ENCODE measurements around the gene NRG2.
A peak's percentile ranks its signal among the peaks of the same experiment; 100 is the strongest.

Gene NRG2

DNA sequence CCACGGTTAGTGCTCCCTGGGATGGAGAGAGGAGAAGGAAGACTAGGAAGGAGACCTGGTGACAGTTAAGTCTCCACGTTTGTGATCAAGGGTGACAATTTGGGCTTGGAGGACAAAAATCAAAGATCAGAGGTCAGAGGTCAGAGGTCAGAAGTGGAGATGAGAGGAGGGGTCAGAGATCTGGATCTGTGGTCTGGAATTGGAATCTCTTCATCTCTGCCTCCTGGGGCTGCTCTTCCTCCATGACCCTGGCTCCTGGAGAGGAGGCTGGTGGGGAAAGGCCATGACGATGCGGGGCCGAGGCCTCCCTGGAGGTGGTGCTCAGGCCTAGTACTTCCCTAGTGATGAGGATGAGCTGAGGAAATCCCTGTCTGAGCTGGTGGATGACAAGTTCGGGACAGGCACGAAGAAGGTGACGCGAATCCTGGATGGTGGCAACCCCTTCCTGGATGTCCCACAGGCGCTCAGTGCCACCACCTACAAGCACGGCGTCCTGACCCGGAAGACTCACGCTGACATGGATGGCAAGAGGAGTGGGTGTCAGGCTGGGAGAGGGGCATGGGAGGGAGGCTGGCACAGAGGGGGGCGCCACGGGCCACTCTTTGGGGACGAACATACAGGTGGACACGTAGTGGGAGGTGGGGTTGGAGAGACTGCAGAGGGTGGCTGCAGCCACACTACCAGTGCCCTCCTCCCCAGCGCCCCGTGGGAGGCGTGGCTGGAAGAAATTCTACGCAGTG lies 206.5 kb downstream of the NRG2 start:
- WGBS (ENCODE audit: extremely low coverage, insufficient coverage, low lambda C conversion rate): no CpG with 5 or more reads among the region's 22 CpGs

DNA sequence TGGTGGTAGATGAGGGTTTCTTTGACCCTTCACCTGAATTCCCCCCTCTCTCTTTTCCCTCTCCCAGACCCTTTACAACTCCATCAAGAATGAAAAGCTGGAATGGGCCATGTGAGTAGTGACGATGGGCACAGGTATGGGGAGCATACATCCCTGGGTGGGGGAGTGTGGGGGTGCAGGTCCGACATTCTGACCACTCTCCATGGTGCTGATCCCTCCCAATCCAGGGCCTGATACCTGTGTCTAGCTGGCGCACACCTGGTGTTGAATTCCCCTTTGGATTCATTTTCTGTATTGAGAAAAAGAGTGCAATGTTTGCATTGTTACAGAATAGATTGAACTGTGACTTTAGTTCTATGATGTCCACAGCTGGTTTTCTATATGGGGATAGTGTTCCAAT lies 207.4 kb downstream of the NRG2 start:
- Histone ChIP-seq H3K18ac (ENCODE audit: low read length) (no peak overlapping the region), H3K36me3 (ENCODE audit: control insufficient read depth, insufficient read depth, low read length) (no peaks in the 10 kb centered on the region), H3K4me2 (ENCODE audit: low read length) (no peak overlapping the region), H3K79me2 (ENCODE audit: control insufficient read depth, insufficient read depth, low read length) (no peaks in the 10 kb centered on the region), H3K9ac (ENCODE audit: low read length) (no peak overlapping the region), H3K4me3 (ENCODE audit: low read length) (no peak overlapping the region), H3K79me1 (ENCODE audit: low read length) (no peaks in the 10 kb centered on the region), H4K8ac (ENCODE audit: low read depth, low read length) (no peak overlapping the region), H3K4me1 (ENCODE audit: control insufficient read depth, low read depth, low read length) (no peaks in the 10 kb centered on the region), H2BK5ac (ENCODE audit: low read length) (no peak overlapping the region), H2BK15ac (replicated peaks; ENCODE audit: low read depth) (no peak overlapping the region), H3K27me3 (ENCODE audit: insufficient read depth, low read length, poor library complexity) (no peaks in the 10 kb centered on the region), H4K5ac (ENCODE audit: low read length) (no peak overlapping the region), H2AK5ac (ENCODE audit: low read length) (no peak overlapping the region), H2BK120ac (ENCODE audit: low read depth, low read length) (no peak overlapping the region), H3K56ac (ENCODE audit: low read length) (no peak overlapping the region), H3K23ac (ENCODE audit: low read length) (no peak overlapping the region), H3K27ac (ENCODE audit: low read depth, low read length) (no peak overlapping the region), H3K4ac (ENCODE audit: low read depth, low read length) (no peak overlapping the region)
- peak; percentile 3 for DNase-seq
- WGBS (ENCODE audit: extremely low coverage, insufficient coverage, low lambda C conversion rate): no CpG with 5 or more reads among the region's 3 CpGs

More for the DNA sequence above, 206.5 kb downstream of the NRG2 start:
- H3K4me1 ChIP-seq (ENCODE audit: control insufficient read depth, low read depth, low read length): no peaks in the 10 kb centered on the region
- no peak overlapping the region for H4K5ac ChIP-seq (ENCODE audit: low read length)
- no peaks in the 10 kb centered on the region for H3K79me2 ChIP-seq (ENCODE audit: control insufficient read depth, insufficient read depth, low read length)
- no peak overlapping the region for H2BK5ac ChIP-seq (ENCODE audit: low read length)
- H2BK120ac ChIP-seq (ENCODE audit: low read depth, low read length): no peak overlapping the region
- no peaks in the 10 kb centered on the region for H3K79me1 ChIP-seq (ENCODE audit: low read length)
- no peak overlapping the region for H3K56ac ChIP-seq (ENCODE audit: low read length)
- H2BK15ac ChIP-seq (replicated peaks; ENCODE audit: low read depth): no peak overlapping the region
- no peak overlapping the region for H3K18ac ChIP-seq (ENCODE audit: low read length)
- no peak overlapping the region for H2AK5ac ChIP-seq (ENCODE audit: low read length)
- H4K8ac ChIP-seq (ENCODE audit: low read depth, low read length): no peak overlapping the region
- no peaks in the 10 kb centered on the region for H3K36me3 ChIP-seq (ENCODE audit: control insufficient read depth, insufficient read depth, low read length)
- no peak overlapping the region for H3K4ac ChIP-seq (ENCODE audit: low read depth, low read length)
- no peak overlapping the region for H3K4me3 ChIP-seq (ENCODE audit: low read length)
- no peak overlapping the region for H3K23ac ChIP-seq (ENCODE audit: low read length)
- H3K4me2 ChIP-seq (ENCODE audit: low read length): no peak overlapping the region
- DNase-seq: no peak
- no peak overlapping the region for H3K9ac ChIP-seq (ENCODE audit: low read length)
- no peak overlapping the region for H3K27ac ChIP-seq (ENCODE audit: low read depth, low read length)
- no peaks in the 10 kb centered on the region for H3K27me3 ChIP-seq (ENCODE audit: insufficient read depth, low read length, poor library complexity)

DNA sequence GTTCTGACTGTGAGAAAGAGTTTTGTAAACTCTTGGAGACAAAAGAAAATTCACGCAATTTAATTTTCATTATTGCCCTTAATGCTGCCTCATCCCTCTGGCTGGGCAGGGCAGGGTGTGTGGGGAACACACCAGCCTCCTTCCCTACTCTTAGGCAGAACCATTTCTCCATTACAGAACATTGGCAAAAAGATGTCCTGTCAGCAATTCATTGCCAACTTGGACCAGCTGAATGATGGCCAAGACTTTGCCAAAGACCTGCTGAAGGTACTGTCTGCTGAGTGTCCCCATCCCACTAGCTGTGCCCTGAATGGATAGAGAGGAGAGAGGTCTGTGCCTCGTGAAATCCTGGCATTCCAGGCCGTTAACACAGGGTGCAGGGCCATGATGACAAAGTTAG lies 209.6 kb downstream of the NRG2 start:
- H3K4ac ChIP-seq (ENCODE audit: low read depth, low read length): no peak overlapping the region
- H3K36me3 ChIP-seq (ENCODE audit: control insufficient read depth, insufficient read depth, low read length): no peaks in the 10 kb centered on the region
- H3K27ac ChIP-seq (ENCODE audit: low read depth, low read length): no peak overlapping the region
- H4K5ac ChIP-seq (ENCODE audit: low read length): no peak overlapping the region
- no peak overlapping the region for H3K23ac ChIP-seq (ENCODE audit: low read length)
- H3K56ac ChIP-seq (ENCODE audit: low read length): no peak overlapping the region
- no peak overlapping the region for H3K4me3 ChIP-seq (ENCODE audit: low read length)
- no peak overlapping the region for H2AK5ac ChIP-seq (ENCODE audit: low read length)
- H3K4me2 ChIP-seq (ENCODE audit: low read length): no peak overlapping the region
- WGBS (ENCODE audit: extremely low coverage, insufficient coverage, low lambda C conversion rate): no CpG with 5 or more reads among the region's 3 CpGs
- H2BK5ac ChIP-seq (ENCODE audit: low read length): no peak overlapping the region
- H2BK15ac ChIP-seq (replicated peaks; ENCODE audit: low read depth): no peak overlapping the region
- no peaks in the 10 kb centered on the region for H3K79me2 ChIP-seq (ENCODE audit: control insufficient read depth, insufficient read depth, low read length)
- no peak overlapping the region for H2BK120ac ChIP-seq (ENCODE audit: low read depth, low read length)
- no peak overlapping the region for H3K9ac ChIP-seq (ENCODE audit: low read length)
- DNase-seq: no peak
- H3K18ac ChIP-seq (ENCODE audit: low read length): no peak overlapping the region
- H3K4me1 ChIP-seq (ENCODE audit: control insufficient read depth, low read depth, low read length): no peaks in the 10 kb centered on the region
- no peaks in the 10 kb centered on the region for H3K79me1 ChIP-seq (ENCODE audit: low read length)
- H4K8ac ChIP-seq (ENCODE audit: low read depth, low read length): no peak overlapping the region
- no peaks in the 10 kb centered on the region for H3K27me3 ChIP-seq (ENCODE audit: insufficient read depth, low read length, poor library complexity)

DNA sequence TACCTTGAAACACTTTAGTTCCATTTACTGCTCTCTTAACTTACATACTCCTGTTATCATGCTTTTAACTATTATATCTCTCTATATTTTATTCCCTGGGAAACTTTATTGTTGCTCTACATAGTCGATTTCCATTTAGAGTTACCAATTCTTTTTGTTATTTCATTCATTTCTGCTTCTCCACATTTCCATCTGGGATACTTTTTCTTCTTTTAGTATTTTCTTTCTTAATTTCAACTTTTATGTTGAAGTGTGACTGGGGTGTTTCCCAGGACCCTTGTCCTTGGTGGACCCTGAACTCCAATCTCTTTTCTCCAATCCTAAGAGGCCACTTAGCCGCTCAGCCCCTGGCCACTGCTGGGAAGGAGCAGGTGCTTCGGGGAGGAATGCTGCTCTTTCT lies 211.5 kb downstream of the NRG2 start:
- H2BK5ac ChIP-seq (ENCODE audit: low read length): no peak overlapping the region
- no peak overlapping the region for H3K23ac ChIP-seq (ENCODE audit: low read length)
- H3K27me3 ChIP-seq (ENCODE audit: insufficient read depth, low read length, poor library complexity): no peaks in the 10 kb centered on the region
- no peak overlapping the region for H3K4me3 ChIP-seq (ENCODE audit: low read length)
- H3K4me2 ChIP-seq (ENCODE audit: low read length): no peak overlapping the region
- H3K4ac ChIP-seq (ENCODE audit: low read depth, low read length): no peak overlapping the region
- no peak overlapping the region for H4K8ac ChIP-seq (ENCODE audit: low read depth, low read length)
- H3K18ac ChIP-seq (ENCODE audit: low read length): no peak overlapping the region
- no CpG with 5 or more reads among the region's 3 CpGs for WGBS (ENCODE audit: extremely low coverage, insufficient coverage, low lambda C conversion rate)
- no peaks in the 10 kb centered on the region for H3K79me1 ChIP-seq (ENCODE audit: low read length)
- H3K4me1 ChIP-seq (ENCODE audit: control insufficient read depth, low read depth, low read length): no peaks in the 10 kb centered on the region
- H2BK15ac ChIP-seq (replicated peaks; ENCODE audit: low read depth): no peak overlapping the region
- H4K5ac ChIP-seq (ENCODE audit: low read length): no peak overlapping the region
- no peaks in the 10 kb centered on the region for H3K79me2 ChIP-seq (ENCODE audit: control insufficient read depth, insufficient read depth, low read length)
- no peak overlapping the region for H2BK120ac ChIP-seq (ENCODE audit: low read depth, low read length)
- DNase-seq: no peak
- H3K9ac ChIP-seq (ENCODE audit: low read length): no peak overlapping the region
- no peak overlapping the region for H3K27ac ChIP-seq (ENCODE audit: low read depth, low read length)
- H3K56ac ChIP-seq (ENCODE audit: low read length): no peak overlapping the region
- no peaks in the 10 kb centered on the region for H3K36me3 ChIP-seq (ENCODE audit: control insufficient read depth, insufficient read depth, low read length)
- H2AK5ac ChIP-seq (ENCODE audit: low read length): no peak overlapping the region

DNA sequence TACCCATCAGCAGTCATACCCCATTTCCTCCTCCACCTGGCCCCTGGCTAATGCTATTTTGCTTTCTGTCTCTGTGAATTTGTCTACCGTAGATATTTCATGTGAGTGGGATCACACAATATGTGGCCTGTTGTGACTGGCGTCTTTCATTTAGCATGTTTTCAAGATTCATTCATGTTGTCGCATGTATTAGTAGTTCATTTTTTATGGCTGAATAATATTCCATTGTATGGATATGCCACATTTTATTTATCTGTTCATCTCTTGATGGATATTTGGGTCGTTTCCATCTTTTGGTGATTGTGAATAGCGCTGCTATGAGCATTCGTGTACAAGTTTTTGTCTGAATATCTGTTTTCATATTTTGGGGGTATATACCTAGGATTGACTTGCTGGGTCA lies 213.6 kb downstream of the NRG2 start:
- H3K79me1 ChIP-seq (ENCODE audit: low read length): no peaks in the 10 kb centered on the region
- H3K4me2 ChIP-seq (ENCODE audit: low read length): no peak overlapping the region
- H2BK5ac ChIP-seq (ENCODE audit: low read length): no peak overlapping the region
- no peaks in the 10 kb centered on the region for H3K36me3 ChIP-seq (ENCODE audit: control insufficient read depth, insufficient read depth, low read length)
- no peaks in the 10 kb centered on the region for H3K27me3 ChIP-seq (ENCODE audit: insufficient read depth, low read length, poor library complexity)
- no CpG with 5 or more reads among the region's 6 CpGs for WGBS (ENCODE audit: extremely low coverage, insufficient coverage, low lambda C conversion rate)
- no peak overlapping the region for H2AK5ac ChIP-seq (ENCODE audit: low read length)
- H2BK15ac ChIP-seq (replicated peaks; ENCODE audit: low read depth): no peak overlapping the region
- H3K79me2 ChIP-seq (ENCODE audit: control insufficient read depth, insufficient read depth, low read length): no peaks in the 10 kb centered on the region
- no peak overlapping the region for H3K4ac ChIP-seq (ENCODE audit: low read depth, low read length)
- H3K56ac ChIP-seq (ENCODE audit: low read length): no peak overlapping the region
- no peak overlapping the region for H2BK120ac ChIP-seq (ENCODE audit: low read depth, low read length)
- no peak overlapping the region for H3K4me3 ChIP-seq (ENCODE audit: low read length)
- H3K18ac ChIP-seq (ENCODE audit: low read length): no peak overlapping the region
- no peak overlapping the region for H3K23ac ChIP-seq (ENCODE audit: low read length)
- no peaks in the 10 kb centered on the region for H3K4me1 ChIP-seq (ENCODE audit: control insufficient read depth, low read depth, low read length)
- no peak for DNase-seq
- no peak overlapping the region for H4K5ac ChIP-seq (ENCODE audit: low read length)
- no peak overlapping the region for H4K8ac ChIP-seq (ENCODE audit: low read depth, low read length)
- no peak overlapping the region for H3K9ac ChIP-seq (ENCODE audit: low read length)
- H3K27ac ChIP-seq (ENCODE audit: low read depth, low read length): no peak overlapping the region

Measured in mesendoderm (in vitro differentiated cells).